H9 (cell line): Measurements from ENCODE around the gene ASCC3. TPM values are rescaled to one million over a fixed set of nuclear protein-coding genes. Genes with fewer than 3 reads are reported as not detected.

Source experiments
- DNase-seq: peaks from one replicate; pipeline ENCODE4 v3.0.0-alpha.2; 2017
- H2AFZ ChIP-seq: one replicate; pipeline ENCODE4 v1.6.1; 2013; ENCODE audit warnings: mild to moderate bottlenecking, low read length, control low read depth, moderate library complexity
- H2AK5ac ChIP-seq: 2 replicates; pipeline ENCODE4 v1.6.1; 2013; ENCODE audit warnings: low read length, control low read depth, mixed read lengths; ENCODE audit not compliant: insufficient read length
- H2BK120ac ChIP-seq: one replicate; pipeline ENCODE4 v1.6.1; 2013; ENCODE audit warnings: low read depth, mild to moderate bottlenecking, low read length, control low read depth, inconsistent platforms; ENCODE audit not compliant: poor library complexity, severe bottlenecking
- H2BK12ac ChIP-seq: 2 replicates; pipeline ENCODE4 v1.6.1; 2013; ENCODE audit warnings: low read length, control low read depth, mixed read lengths, low read depth; ENCODE audit not compliant: insufficient read length
- H2BK15ac ChIP-seq: 2 replicates; pipeline ENCODE4 v1.6.1; 2013; ENCODE audit warnings: low read depth, low read length, control low read depth
- H2BK20ac ChIP-seq: one replicate; pipeline ENCODE4 v1.6.1; 2013; ENCODE audit warnings: low read depth, mild to moderate bottlenecking, low read length, control low read depth, inconsistent platforms; ENCODE audit not compliant: poor library complexity, severe bottlenecking
- H2BK5ac ChIP-seq: 2 replicates; pipeline ENCODE4 v1.6.1; 2013; ENCODE audit warnings: low read length, control low read depth, mixed read lengths; ENCODE audit not compliant: insufficient read length
- H3K14ac ChIP-seq: 2 replicates; pipeline ENCODE4 v1.6.1; 2013; ENCODE audit warnings: low read length, control low read depth; ENCODE audit not compliant: insufficient read depth
- H3K18ac ChIP-seq: 2 replicates; pipeline ENCODE4 v1.6.1; 2013; ENCODE audit warnings: low read depth, mild to moderate bottlenecking, mixed read lengths, low read length, control low read depth; ENCODE audit not compliant: insufficient read length
- H3K23ac ChIP-seq: 2 replicates; pipeline ENCODE4 v1.6.1; 2013; ENCODE audit warnings: low read length, control low read depth, mixed read lengths, low read depth; ENCODE audit not compliant: insufficient read length
- H3K23me2 ChIP-seq: 2 replicates; pipeline ENCODE4 v1.6.1; 2013; ENCODE audit warnings: low read depth, mild to moderate bottlenecking, mixed read lengths, low read length, control low read depth; ENCODE audit not compliant: insufficient read length, poor library complexity, severe bottlenecking
- H3K27ac ChIP-seq: 2 replicates; pipeline ENCODE4 v1.5.1; 2013; ENCODE audit warnings: low read length, control low read depth, mixed read lengths, low read depth; ENCODE audit not compliant: insufficient read length
- H3K27me3 ChIP-seq: 2 replicates; pipeline ENCODE4 v1.6.1; 2013; ENCODE audit warnings: low read length, control low read depth, inconsistent platforms; ENCODE audit not compliant: insufficient read depth
- H3K4ac ChIP-seq: 2 replicates; pipeline ENCODE4 v1.6.1; 2013; ENCODE audit warnings: low read depth, mild to moderate bottlenecking, control low read depth, inconsistent platforms, low read length, moderate library complexity
- H3K4me1 ChIP-seq: 2 replicates; pipeline ENCODE4 v1.6.1; 2013; ENCODE audit warnings: low read length, control low read depth, inconsistent platforms; ENCODE audit not compliant: insufficient read depth
- H3K4me2 ChIP-seq: 2 replicates; pipeline ENCODE4 v1.6.1; 2013; ENCODE audit warnings: low read length, control low read depth, mixed read lengths; ENCODE audit not compliant: insufficient read length, insufficient read depth
- H3K56ac ChIP-seq: 2 replicates; pipeline ENCODE4 v1.6.1; 2013; ENCODE audit warnings: low read depth, mild to moderate bottlenecking, mixed read lengths, low read length, control low read depth; ENCODE audit not compliant: insufficient read length
- H3K79me1 ChIP-seq: 2 replicates; pipeline ENCODE4 v1.6.1; 2013; ENCODE audit warnings: low read depth, mild to moderate bottlenecking, moderate library complexity, low read length, control low read depth, inconsistent platforms; ENCODE audit not compliant: insufficient read depth, poor library complexity, severe bottlenecking
- H3K79me2 ChIP-seq: 2 replicates; pipeline ENCODE4 v1.6.1; 2013; ENCODE audit warnings: low read length, control low read depth, inconsistent platforms; ENCODE audit not compliant: insufficient read depth
- H3K9ac ChIP-seq: 2 replicates; pipeline ENCODE4 v1.6.1; 2013; ENCODE audit warnings: low read length, control low read depth, mixed read lengths; ENCODE audit not compliant: insufficient read length; ENCODE audit errors: extremely low read depth
- H3K9me3 ChIP-seq: one replicate; pipeline ENCODE4 v1.6.1; 2013; ENCODE audit warnings: low read depth, low read length, inconsistent platforms; ENCODE audit not compliant: control insufficient read depth
- H3T11ph ChIP-seq: one replicate; pipeline ENCODE4 v1.6.1; 2013; ENCODE audit warnings: mild to moderate bottlenecking, low read length, control low read depth, inconsistent platforms
- H4K20me1 ChIP-seq: one replicate; pipeline ENCODE4 v1.6.1; 2013; ENCODE audit not compliant: control insufficient read depth, insufficient read length, insufficient read depth
- H4K5ac ChIP-seq: 2 replicates; pipeline ENCODE4 v1.6.1; 2013; ENCODE audit warnings: low read depth, mild to moderate bottlenecking, mixed read lengths, low read length, control low read depth; ENCODE audit not compliant: insufficient read length
- H4K8ac ChIP-seq: replicated peaks from 2 replicates; pipeline ENCODE4 v1.6.1; 2013; ENCODE audit warnings: low read length, control low read depth, mixed read lengths, low read depth; ENCODE audit not compliant: insufficient read length
- H4K91ac ChIP-seq: 2 replicates; pipeline ENCODE4 v1.6.1; 2013; ENCODE audit warnings: low read depth, mild to moderate bottlenecking, moderate library complexity, mixed read lengths, low read length, control low read depth; ENCODE audit not compliant: insufficient read length
- H3K27ac Mint-ChIP-seq, 3 experiments: 2 replicates in 2 of 3; 3 replicates in 1 of 3; pipeline ENCODE4 v1.8.0; 2020 to 2021; ENCODE audit warnings: mixed read lengths in 3 of 3, mild to moderate bottlenecking in 1 of 3, moderate library complexity in 1 of 3
- H3K27me3 Mint-ChIP-seq: 2 replicates; pipeline ENCODE4 v1.8.0; 2021; ENCODE audit warnings: low read depth, mild to moderate bottlenecking, moderate library complexity, mixed read lengths
- H3K36me3 Mint-ChIP-seq, 3 experiments: 2 replicates in 2 of 3; 3 replicates in 1 of 3; pipeline ENCODE4 v1.8.0; 2020 to 2021; ENCODE audit warnings: low read depth in 3 of 3, mixed read lengths in 3 of 3; ENCODE audit not compliant: insufficient read depth in 1 of 3
- H3K4me1 Mint-ChIP-seq, 2 experiments: 2 replicates each; pipeline ENCODE4 v1.8.0; 2020; ENCODE audit warnings: mixed read lengths in 2 of 2
- H3K4me3 Mint-ChIP-seq, 2 experiments: 2 replicates in 1 of 2; 3 replicates in 1 of 2; pipeline ENCODE4 v1.8.0; 2020 to 2021; ENCODE audit warnings: mild to moderate bottlenecking in 2 of 2, mixed read lengths in 2 of 2, moderate library complexity in 1 of 2
- H3K9me3 Mint-ChIP-seq, 2 experiments: 2 replicates in 1 of 2; 3 replicates in 1 of 2; pipeline ENCODE4 v1.8.0; 2020; ENCODE audit warnings: mild to moderate bottlenecking in 2 of 2, mixed read lengths in 2 of 2, moderate library complexity in 1 of 2
- CTCF ChIP-seq: fragments of 200-600 bp; sonication (generic); conservative IDR thresholded peaks from 3 replicates; pipeline ENCODE4 v1.8.0; 2021; ENCODE audit warnings: antibody characterized with exemption, mild to moderate bottlenecking
- WGBS: extraction: QIAGEN DNeasy Blood & Tissue Kit; methylation state at CpG from one replicate; pipeline ENCODE4 v1.1.7; 2013; ENCODE audit warnings: missing lambda C conversion rate, low lambda C conversion rate, mixed read lengths; ENCODE audit not compliant: insufficient read length; ENCODE audit errors: extremely low coverage; 5-methylcytosine and 5-hydroxymethylcytosine counted together
- total RNA-seq: library from RNA; stranded (reverse); gene quantifications from 2 replicates; pipeline ENCODE4 v1.2.1, GENCODE V29; 2021

The ASCC3 gene
- total RNA-seq, 1 experiment from 2014 or later, result 63.8 TPM

- H3K23me2 ChIP-seq, result no peaks in the 10 kb centered on the region
- no CpG with 5 or more reads among the region's 2 CpGs for WGBS
- H3K27me3 ChIP-seq, result no peaks in the 10 kb centered on the region
- H2BK15ac ChIP-seq, result no peak overlapping the region
- H2BK120ac ChIP-seq, result no peak overlapping the region
- peaks cover 6 to 29% (median 13%) of the 10 kb centered on the region in 3 experiments; a peak in 6 of 7 replicates for H3K36me3 Mint-ChIP-seq
- H4K91ac ChIP-seq, result no peak overlapping the region
- DNase-seq, result no peak
- no peak overlapping the region for H3K4ac ChIP-seq
- no peak overlapping the region for H3K4me3 Mint-ChIP-seq
- no peaks in the 10 kb centered on the region for H3K27me3 Mint-ChIP-seq
- no peaks in the 10 kb centered on the region for H3K4me1 Mint-ChIP-seq
- no peak overlapping the region for H3K4me2 ChIP-seq
- no peak overlapping the region for H4K5ac ChIP-seq
- H3K9me3 ChIP-seq, result no peaks in the 10 kb centered on the region
- H3K79me2 ChIP-seq, result no peaks in the 10 kb centered on the region
- H3K79me1 ChIP-seq, result no peaks in the 10 kb centered on the region
- no peaks in the 10 kb centered on the region for H4K20me1 ChIP-seq
- H3K27ac Mint-ChIP-seq, result no peak overlapping the region
- H4K8ac ChIP-seq, result no peak overlapping the region
- peaks cover 6 to 7% of the 10 kb centered on the region in 2 experiments; a peak in 4 of 5 replicates for H3K9me3 Mint-ChIP-seq
- no peak overlapping the region for H3K27ac ChIP-seq
- H3K9ac ChIP-seq, result no peak overlapping the region
- no peak overlapping the region for H3K18ac ChIP-seq
- H2AK5ac ChIP-seq, result no peak overlapping the region
- H2BK20ac ChIP-seq, result no peak overlapping the region
- no peak overlapping the region for H3K14ac ChIP-seq
- H3T11ph ChIP-seq, result no peak overlapping the region
- H3K4me1 ChIP-seq, result no peaks in the 10 kb centered on the region
- H3K56ac ChIP-seq, result no peak overlapping the region
- no peak overlapping the region for H3K23ac ChIP-seq
- H2BK5ac ChIP-seq, result no peak overlapping the region
- H2BK12ac ChIP-seq, result no peak overlapping the region
- H2AFZ ChIP-seq, result no peak overlapping the region
- no peak for TF ChIP-seq CTCF
Measured at GRCh38 chr6:100622907-100623692, 258.0 kb downstream of the ASCC3 start.
